WI38 (cell line): ENCODE data around the gene FRMD5.

Experiments
- H3K4me3 ChIP-seq: 2 replicates; pipeline ENCODE4 v1.5.1; 2011; ENCODE audit warnings: low read depth, mild to moderate bottlenecking, control low read depth, low read length
- TF ChIP-seq, protein P1 (sequence below): IDR thresholded peaks from 2 replicates; pipeline ENCODE4 v1.5.1; 2012; ENCODE audit warnings: low read depth, mild to moderate bottlenecking, control low read depth, low read length

FRMD5 gene

DNA sequence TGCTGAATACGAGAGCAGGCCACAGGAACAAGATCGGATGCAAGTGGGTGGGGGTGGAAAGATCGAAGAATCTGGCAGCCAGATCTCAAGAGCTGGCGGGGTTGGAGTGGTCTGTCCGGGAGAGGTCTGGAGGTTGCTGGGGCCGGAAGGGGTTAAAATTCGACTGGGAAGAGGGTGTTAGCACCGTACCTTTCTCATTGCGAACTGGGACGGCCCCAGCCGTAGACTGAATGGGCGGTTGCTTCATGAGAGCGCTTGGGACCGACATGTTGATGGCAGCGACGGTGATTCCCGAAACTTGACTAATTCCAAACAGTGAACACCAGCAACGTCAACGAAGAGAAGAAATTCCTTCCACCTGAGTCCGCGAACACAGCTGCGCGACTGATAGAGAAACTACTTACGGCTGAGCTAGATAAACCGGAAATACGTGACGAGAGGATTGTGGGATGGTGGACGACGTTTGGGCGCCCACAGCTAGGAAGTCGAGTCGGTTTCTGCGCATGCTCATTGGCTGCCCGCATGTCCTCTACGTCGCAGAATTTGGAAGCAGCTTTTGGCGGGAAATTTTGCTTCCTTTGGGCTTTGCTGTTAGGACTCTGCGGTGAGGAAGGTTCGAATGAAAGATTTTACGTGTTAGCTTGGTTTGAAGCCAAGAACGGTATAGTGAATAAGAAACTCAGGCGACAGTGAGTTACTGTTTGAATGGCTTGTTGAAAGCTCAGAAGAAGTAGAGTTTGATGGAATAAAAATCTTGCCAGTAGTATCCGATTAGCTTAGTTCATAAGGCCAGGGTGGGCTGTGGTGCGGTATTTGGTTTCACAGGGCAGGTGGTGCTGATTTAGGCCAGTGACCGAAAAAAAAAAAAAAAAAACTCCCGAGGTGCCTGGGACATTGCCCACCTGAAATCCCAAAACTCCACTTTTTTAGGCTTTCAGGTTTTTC is 370.5 kb downstream of the FRMD5 start, which contains the start of gene MFAP1:
Gene MFAP1, minus strand, starts transcription at position 389 of the 945 bp plus-strand sequence. Its CDS starts 121 bp downstream, at position 268.
- TF ChIP-seq, protein P1, sequence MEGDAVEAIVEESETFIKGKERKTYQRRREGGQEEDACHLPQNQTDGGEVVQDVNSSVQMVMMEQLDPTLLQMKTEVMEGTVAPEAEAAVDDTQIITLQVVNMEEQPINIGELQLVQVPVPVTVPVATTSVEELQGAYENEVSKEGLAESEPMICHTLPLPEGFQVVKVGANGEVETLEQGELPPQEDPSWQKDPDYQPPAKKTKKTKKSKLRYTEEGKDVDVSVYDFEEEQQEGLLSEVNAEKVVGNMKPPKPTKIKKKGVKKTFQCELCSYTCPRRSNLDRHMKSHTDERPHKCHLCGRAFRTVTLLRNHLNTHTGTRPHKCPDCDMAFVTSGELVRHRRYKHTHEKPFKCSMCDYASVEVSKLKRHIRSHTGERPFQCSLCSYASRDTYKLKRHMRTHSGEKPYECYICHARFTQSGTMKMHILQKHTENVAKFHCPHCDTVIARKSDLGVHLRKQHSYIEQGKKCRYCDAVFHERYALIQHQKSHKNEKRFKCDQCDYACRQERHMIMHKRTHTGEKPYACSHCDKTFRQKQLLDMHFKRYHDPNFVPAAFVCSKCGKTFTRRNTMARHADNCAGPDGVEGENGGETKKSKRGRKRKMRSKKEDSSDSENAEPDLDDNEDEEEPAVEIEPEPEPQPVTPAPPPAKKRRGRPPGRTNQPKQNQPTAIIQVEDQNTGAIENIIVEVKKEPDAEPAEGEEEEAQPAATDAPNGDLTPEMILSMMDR = no peak
- H3K4me3 ChIP-seq = peak within 1 kb of the TSS; percentile 81

DNA sequence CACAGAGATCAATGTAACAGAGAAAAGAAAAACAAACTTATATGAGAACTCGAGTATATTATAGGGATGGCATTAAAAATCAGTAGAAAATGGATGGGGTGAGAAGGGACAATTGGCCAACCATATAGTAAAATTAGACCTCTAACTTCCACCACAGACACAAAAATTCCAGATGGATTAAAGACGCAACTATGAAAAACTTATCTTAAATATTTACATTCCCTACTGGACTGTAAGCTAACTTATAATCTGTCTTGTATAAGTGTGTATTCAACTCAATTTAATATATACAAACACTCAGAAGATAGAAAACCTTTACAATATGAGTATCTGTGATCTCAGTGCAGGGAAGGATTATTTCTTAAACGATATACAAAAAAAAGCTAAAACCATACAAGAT is 373.6 kb downstream of the FRMD5 start:
- peak overlapping the region; percentile 43 for H3K4me3 ChIP-seq
- TF ChIP-seq, protein P1 = no peak
